Caco-2 (cell line): Measurements from ENCODE around the gene COTL1. TPM values are rescaled to one million over a fixed set of nuclear protein-coding genes. Genes with fewer than 3 reads are reported as not detected.

ENCODE experiments used
- BruUV-seq: library from RNA; stranded (reverse); fragments of 400-500 nt; replicated peaks from 2 replicates; lab custom pipeline; 2021; lab: Mats Ljungman, UMichigan
- CTCF ChIA-PET: fragments of 300-600 bp; sonication (Branson Sonifier 250); formaldehyde crosslinking; loops from one replicate; lab custom pipeline; 2022; ENCODE audit warnings: antibody characterized with exemption; lab: Charles Lee
- POLR2A ChIA-PET: fragments of 300-600 bp; sonication (Branson Sonifier 250); formaldehyde crosslinking; loops from one replicate; lab custom pipeline; 2022; ENCODE audit warnings: antibody characterized with exemption; lab: Charles Lee
- DNase-seq, 2 experiments: peaks; one replicate each; pipeline versions ENCODE4 v3.0.0 to v3.0.0-alpha.2; 2020 to 2022
- H3K27me3 ChIP-seq: replicated peaks from 2 replicates; pipeline ENCODE4 v1.6.0; 2011; ENCODE audit warnings: low read length; ENCODE audit not compliant: control insufficient read depth, insufficient read depth
- H3K36me3 ChIP-seq: 2 replicates; pipeline ENCODE4 v1.5.1; 2011; ENCODE audit warnings: low read length; ENCODE audit not compliant: control insufficient read depth, insufficient read depth
- H3K4me1 ChIP-seq: fragments of 250-450 bp; sonication (Bioruptor Pico); 2 replicates; pipeline ENCODE4 v1.5.1; 2020; ENCODE audit warnings: mild to moderate bottlenecking
- H3K4me3 ChIP-seq: 2 replicates; pipeline ENCODE4 v1.5.1; 2011; ENCODE audit warnings: low read depth, mild to moderate bottlenecking, control low read depth, low read length
- H3K9me3 ChIP-seq: fragments of 250-450 bp; sonication (Bioruptor Pico); 2 replicates; pipeline ENCODE4 v1.5.1; 2020; ENCODE audit warnings: mild to moderate bottlenecking, moderate library complexity
- H3K27ac Mint-ChIP-seq: one replicate; pipeline ENCODE4 v1.8.0; 2022; ENCODE audit warnings: mixed read lengths; ENCODE audit not compliant: unreplicated experiment
- H3K27me3 Mint-ChIP-seq: one replicate; pipeline ENCODE4 v1.8.0; 2022; ENCODE audit warnings: mixed read lengths; ENCODE audit not compliant: insufficient read depth, unreplicated experiment
- H3K36me3 Mint-ChIP-seq: one replicate; pipeline ENCODE4 v1.8.0; 2022; ENCODE audit warnings: mild to moderate bottlenecking, mixed read lengths; ENCODE audit not compliant: insufficient read depth, unreplicated experiment
- H3K4me1 Mint-ChIP-seq: one replicate; pipeline ENCODE4 v1.8.0; 2022; ENCODE audit warnings: low read depth, mixed read lengths; ENCODE audit not compliant: unreplicated experiment
- H3K4me3 Mint-ChIP-seq: one replicate; pipeline ENCODE4 v1.8.0; 2022; ENCODE audit warnings: mild to moderate bottlenecking, moderate library complexity, mixed read lengths; ENCODE audit not compliant: unreplicated experiment
- H3K9me3 Mint-ChIP-seq: one replicate; pipeline ENCODE4 v1.8.0; 2022; ENCODE audit warnings: mixed read lengths; ENCODE audit not compliant: unreplicated experiment
- intact Hi-C: fragments of 100-400 bp; cut with micrococcal nuclease; formaldehyde crosslinking; loops from one replicate; pipeline ENCODE4 v1.10.0; 2022; ENCODE audit not compliant: unreplicated experiment
- total RNA-seq: library from RNA; stranded (reverse); gene quantifications from 2 replicates; pipeline ENCODE4 v1.2.3, GENCODE V29; 2022
- TF ChIP-seq, protein P1 (sequence below), 2 experiments: fragments of 200-600 bp in 1 of 2; IDR thresholded peaks; 1 replicate in 1 of 2; 2 replicates in 1 of 2; pipeline versions ENCODE4 v1.5.1 to v1.8.0; 2011 to 2022; ENCODE audit warnings: antibody characterized with exemption in 1 of 2, control low read depth in 1 of 2, inconsistent platforms in 1 of 2, low read depth in 1 of 2, low read length in 1 of 2, mild to moderate bottlenecking in 1 of 2, moderate library complexity in 1 of 2; ENCODE audit not compliant: insufficient read depth in 1 of 2, severe bottlenecking in 1 of 2, unreplicated experiment in 1 of 2

Gene COTL1
- total RNA-seq, 1 experiment from 2014 or later, result 434 TPM

DNA sequence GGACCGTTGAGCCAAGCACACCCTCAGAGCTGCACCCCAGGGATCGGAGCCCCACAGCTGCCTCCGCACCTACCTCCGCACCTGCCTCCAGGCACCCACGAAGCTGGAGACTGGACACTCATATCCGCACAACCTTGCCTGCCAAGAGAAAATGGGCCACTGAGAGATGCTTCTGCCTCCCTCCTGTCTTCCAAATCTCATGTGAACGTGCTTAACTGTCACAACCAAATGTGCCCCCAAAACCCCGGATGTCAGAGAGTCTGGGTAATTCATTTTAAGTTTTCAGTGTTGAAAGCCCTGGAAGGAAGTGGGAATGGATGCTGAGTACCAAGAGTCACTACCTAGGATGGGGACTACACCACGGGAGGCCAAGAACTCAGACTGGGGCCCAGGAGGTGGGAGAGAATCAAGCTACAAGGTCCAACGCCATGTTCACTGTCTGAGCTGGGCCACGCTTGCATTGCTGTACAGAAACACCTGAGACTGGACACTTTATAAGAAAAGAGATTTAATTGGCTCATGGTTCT lies 63.9 kb downstream of the COTL1 start:
- Mint-ChIP-seq H3K4me1 (peaks cover 56% of the 10 kb centered on the region), H3K9me3 (no peaks in the 10 kb centered on the region), H3K27me3 (no peaks in the 10 kb centered on the region), H3K36me3 (peaks cover 13% of the 10 kb centered on the region), H3K27ac (peak overlapping the region; percentile 45), H3K4me3 (no peak overlapping the region)
- Histone ChIP-seq H3K27me3 (no peaks in the 10 kb centered on the region), H3K9me3 (no peaks in the 10 kb centered on the region), H3K4me1 (peaks cover 41% of the 10 kb centered on the region), H3K36me3 (no peaks in the 10 kb centered on the region), H3K4me3 (no peak overlapping the region)
- TF ChIP-seq, protein P1, sequence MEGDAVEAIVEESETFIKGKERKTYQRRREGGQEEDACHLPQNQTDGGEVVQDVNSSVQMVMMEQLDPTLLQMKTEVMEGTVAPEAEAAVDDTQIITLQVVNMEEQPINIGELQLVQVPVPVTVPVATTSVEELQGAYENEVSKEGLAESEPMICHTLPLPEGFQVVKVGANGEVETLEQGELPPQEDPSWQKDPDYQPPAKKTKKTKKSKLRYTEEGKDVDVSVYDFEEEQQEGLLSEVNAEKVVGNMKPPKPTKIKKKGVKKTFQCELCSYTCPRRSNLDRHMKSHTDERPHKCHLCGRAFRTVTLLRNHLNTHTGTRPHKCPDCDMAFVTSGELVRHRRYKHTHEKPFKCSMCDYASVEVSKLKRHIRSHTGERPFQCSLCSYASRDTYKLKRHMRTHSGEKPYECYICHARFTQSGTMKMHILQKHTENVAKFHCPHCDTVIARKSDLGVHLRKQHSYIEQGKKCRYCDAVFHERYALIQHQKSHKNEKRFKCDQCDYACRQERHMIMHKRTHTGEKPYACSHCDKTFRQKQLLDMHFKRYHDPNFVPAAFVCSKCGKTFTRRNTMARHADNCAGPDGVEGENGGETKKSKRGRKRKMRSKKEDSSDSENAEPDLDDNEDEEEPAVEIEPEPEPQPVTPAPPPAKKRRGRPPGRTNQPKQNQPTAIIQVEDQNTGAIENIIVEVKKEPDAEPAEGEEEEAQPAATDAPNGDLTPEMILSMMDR (IDR thresholded peaks at IDR 0.05; ENCODE audit: insufficient read depth in 1 of 2, low read depth in 1 of 2, low read length in 1 of 2, severe bottlenecking in 1 of 2, unreplicated experiment in 1 of 2), result no peak
- CTCF ChIA-PET, result no interaction called here
- intact Hi-C loops, result no loop called here
- POLR2A ChIA-PET, result no interaction called here
- no peak for DNase-seq
- no TSS peak for BruUV-seq

DNA sequence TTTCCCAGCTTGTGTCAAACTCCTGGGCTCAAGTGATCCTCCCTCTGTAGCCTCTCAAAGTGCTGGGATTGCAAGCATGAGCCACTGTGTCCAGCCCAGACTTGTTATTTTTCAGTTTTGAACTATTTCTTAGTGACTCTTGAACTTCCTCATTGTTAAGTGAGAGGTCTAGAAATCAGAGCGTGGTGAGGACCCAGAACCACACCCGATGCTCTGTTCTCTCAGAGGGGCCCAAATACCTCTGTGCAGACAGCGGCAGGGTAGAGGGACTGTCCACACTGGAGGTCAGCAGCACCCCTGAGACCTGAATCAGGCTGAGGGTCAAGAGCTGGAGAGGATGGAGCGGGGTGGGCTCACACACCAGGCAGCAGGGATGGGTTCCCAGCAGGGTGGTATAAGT lies 65.7 kb downstream of the COTL1 start:
- no peak overlapping the region for H3K4me3 ChIP-seq
- H3K27ac Mint-ChIP-seq, result peak overlapping the region; percentile 13
- CTCF ChIA-PET, result interaction anchor here (0.9 kb wide), 1 partner anchor 9 kb away, joined by 6 read pairs; no protein-coding TSS in a partner anchor
- H3K27me3 Mint-ChIP-seq, result no peaks in the 10 kb centered on the region
- peaks cover 25% of the 10 kb centered on the region for H3K4me1 ChIP-seq
- intact Hi-C loops, result no loop called here
- no peaks in the 10 kb centered on the region for H3K9me3 Mint-ChIP-seq
- H3K27me3 ChIP-seq, result no peaks in the 10 kb centered on the region
- no peak overlapping the region for H3K4me3 Mint-ChIP-seq
- H3K9me3 ChIP-seq, result no peaks in the 10 kb centered on the region
- TF ChIP-seq, protein P1 (IDR thresholded peaks at IDR 0.05; ENCODE audit: insufficient read depth in 1 of 2, low read depth in 1 of 2, low read length in 1 of 2, severe bottlenecking in 1 of 2, unreplicated experiment in 1 of 2), result no peak
- no peaks in the 10 kb centered on the region for H3K36me3 ChIP-seq
- BruUV-seq, result no TSS peak
- peaks cover 47% of the 10 kb centered on the region for H3K4me1 Mint-ChIP-seq
- peaks cover 16% of the 10 kb centered on the region for H3K36me3 Mint-ChIP-seq
- POLR2A ChIA-PET, result interaction anchor here (0.6 kb wide), 1 partner anchor 15 kb away, joined by 3 read pairs; no protein-coding TSS in a partner anchor
- DNase-seq, result no peak

DNA sequence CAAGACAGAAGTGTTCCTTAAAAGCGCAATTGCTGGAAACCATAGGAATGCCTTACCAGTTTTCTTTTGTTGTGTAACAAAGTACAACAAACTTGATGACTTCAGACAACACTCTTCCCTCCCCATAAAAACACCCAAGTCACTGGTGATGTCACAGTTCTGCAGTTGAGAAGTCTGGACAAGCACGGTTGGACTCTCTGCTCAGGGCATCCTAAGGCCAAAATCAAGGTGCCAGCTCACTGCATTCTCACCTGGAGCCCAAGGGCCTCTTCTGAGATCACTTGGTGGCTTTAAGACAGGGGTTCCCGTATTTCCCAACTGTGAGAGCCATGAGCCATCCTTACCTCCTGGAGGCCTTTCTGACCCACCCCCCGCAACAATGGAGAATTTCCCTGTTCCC lies 67.8 kb downstream of the COTL1 start:
- H3K4me3 Mint-ChIP-seq, result no peak overlapping the region
- no peaks in the 10 kb centered on the region for H3K27me3 Mint-ChIP-seq
- Histone ChIP-seq H3K27me3 (no peaks in the 10 kb centered on the region), H3K36me3 (no peaks in the 10 kb centered on the region), H3K9me3 (no peaks in the 10 kb centered on the region), H3K4me1 (peaks cover 9% of the 10 kb centered on the region), H3K4me3 (no peak overlapping the region)
- POLR2A ChIA-PET, result no interaction called here
- peaks cover 9% of the 10 kb centered on the region for H3K36me3 Mint-ChIP-seq
- no peak for DNase-seq
- H3K9me3 Mint-ChIP-seq, result no peaks in the 10 kb centered on the region
- CTCF ChIA-PET, result no interaction called here
- H3K4me1 Mint-ChIP-seq, result peaks cover 40% of the 10 kb centered on the region
- TF ChIP-seq, protein P1 (IDR thresholded peaks at IDR 0.05; ENCODE audit: insufficient read depth in 1 of 2, low read depth in 1 of 2, low read length in 1 of 2, severe bottlenecking in 1 of 2, unreplicated experiment in 1 of 2), result no peak
- peak overlapping the region; percentile 76 for H3K27ac Mint-ChIP-seq
- intact Hi-C loops, result no loop called here
- BruUV-seq, result no TSS peak
